Measurements from ENCODE around the gene CREM.

- TF ChIP-seq POLR2AphosphoS5 (IDR thresholded peaks at IDR 0.05; ENCODE audit: low read depth, low read length) (no peak), TAF1 (IDR thresholded peaks at IDR 0.05; ENCODE audit: low read depth, low read length) (no peak), POLR2A (IDR thresholded peaks at IDR 0.05; ENCODE audit: low read depth, low read length) (no peak), SPI1 (IDR thresholded peaks at IDR 0.05; ENCODE audit: low read depth, low read length) (no peak), PAX5 (IDR thresholded peaks at IDR 0.05; ENCODE audit: insufficient read depth, low read length, severe bottlenecking) (no peak)
These were observed 101.4 kb downstream of the CREM start for GRCh38 chr10:35228058-35228457.

All from GM12891 (cell line).